ENCODE measurements around the gene IQGAP3. TPM values are rescaled to one million over a fixed set of nuclear protein-coding genes. Genes with fewer than 3 reads are reported as not detected.

IQGAP3 gene
- total and polyA plus RNA-seq, 2 donors (not counting 1 experiment from before 2014, with no cell fraction given), result 2.7 to 16.0 TPM

GRCh38 chr1:156556354-156556753, 16.0 kb downstream of the IQGAP3 start:
- Histone ChIP-seq H2AFZ (ENCODE audit: low read length) (no peak overlapping the region), H3K9me3 (ENCODE audit: control insufficient read depth, insufficient read depth, low read depth, low read length) (no peaks in the 10 kb centered on the region), H3K4me1 (ENCODE audit: control insufficient read depth, extremely low read depth, insufficient read depth, low read length) (no peaks in the 10 kb centered on the region), H3K4me2 (ENCODE audit: extremely low read depth, insufficient read depth, low read length) (no peak overlapping the region), H3K36me3 (ENCODE audit: control insufficient read depth, insufficient read depth, low read length) (peaks cover 23% of the 10 kb centered on the region), H3K9ac (ENCODE audit: insufficient read depth, low read length) (no peak overlapping the region), H3K79me2 (ENCODE audit: control insufficient read depth, insufficient read depth, low read length) (no peaks in the 10 kb centered on the region), H4K20me1 (ENCODE audit: control insufficient read depth, extremely low read depth, insufficient read depth, low read length) (no peaks in the 10 kb centered on the region), H3K27ac (ENCODE audit: insufficient read depth, low read length) (no peak overlapping the region), H3K27me3 (ENCODE audit: control insufficient read depth, insufficient read depth, low read length) (no peaks in the 10 kb centered on the region), H3K4me3 (replicated peaks in 1 of 4; ENCODE audit: control extremely low read depth in 1 of 4, insufficient read depth in 1 of 4, low read depth in 3 of 4, low read length in 4 of 4) (no peak overlapping the region)
- TF ChIP-seq CTCF (conservative IDR thresholded peaks at IDR 0.05 in 1 of 2, IDR thresholded peaks at IDR 0.05 in 1 of 2; ENCODE audit: low read depth in 1 of 2, low read length in 2 of 2) (no peak), EZH2 (IDR thresholded peaks at IDR 0.05; ENCODE audit: low read length, missing control alignments) (no peak)
- DNase-seq (ENCODE audit: low read depth in 2 of 2), result no peak

GRCh38 chr1:156555715-156556114, 16.6 kb downstream of the IQGAP3 start:
- H3K27me3 ChIP-seq (ENCODE audit: control insufficient read depth, insufficient read depth, low read length), result no peaks in the 10 kb centered on the region
- no peaks in the 10 kb centered on the region for H3K4me1 ChIP-seq (ENCODE audit: control insufficient read depth, extremely low read depth, insufficient read depth, low read length)
- H2AFZ ChIP-seq (ENCODE audit: low read length), result no peak overlapping the region
- H3K4me3 ChIP-seq (replicated peaks in 1 of 4; ENCODE audit: control extremely low read depth in 1 of 4, insufficient read depth in 1 of 4, low read depth in 3 of 4, low read length in 4 of 4), result no peak overlapping the region
- H3K9ac ChIP-seq (ENCODE audit: insufficient read depth, low read length), result no peak overlapping the region
- H3K36me3 ChIP-seq (ENCODE audit: control insufficient read depth, insufficient read depth, low read length), result peaks cover 25% of the 10 kb centered on the region
- no peaks in the 10 kb centered on the region for H3K9me3 ChIP-seq (ENCODE audit: control insufficient read depth, insufficient read depth, low read depth, low read length)
- DNase-seq (ENCODE audit: low read depth in 2 of 2), result no peak
- TF ChIP-seq EZH2 (IDR thresholded peaks at IDR 0.05; ENCODE audit: low read length, missing control alignments) (no peak), CTCF (conservative IDR thresholded peaks at IDR 0.05 in 1 of 2, IDR thresholded peaks at IDR 0.05 in 1 of 2; ENCODE audit: low read depth in 1 of 2, low read length in 2 of 2) (no peak)
- H3K4me2 ChIP-seq (ENCODE audit: extremely low read depth, insufficient read depth, low read length), result no peak overlapping the region
- no peaks in the 10 kb centered on the region for H3K79me2 ChIP-seq (ENCODE audit: control insufficient read depth, insufficient read depth, low read length)
- no peak overlapping the region for H3K27ac ChIP-seq (ENCODE audit: insufficient read depth, low read length)
- H4K20me1 ChIP-seq (ENCODE audit: control insufficient read depth, extremely low read depth, insufficient read depth, low read length), result no peaks in the 10 kb centered on the region

- Histone ChIP-seq H3K27ac (ENCODE audit: insufficient read depth, low read length) (no peak overlapping the region), H2AFZ (ENCODE audit: low read length) (no peak overlapping the region), H3K4me2 (ENCODE audit: extremely low read depth, insufficient read depth, low read length) (no peak overlapping the region), H3K9ac (ENCODE audit: insufficient read depth, low read length) (no peak overlapping the region), H3K4me1 (ENCODE audit: control insufficient read depth, extremely low read depth, insufficient read depth, low read length) (no peaks in the 10 kb centered on the region), H3K79me2 (ENCODE audit: control insufficient read depth, insufficient read depth, low read length) (no peaks in the 10 kb centered on the region), H3K27me3 (ENCODE audit: control insufficient read depth, insufficient read depth, low read length) (no peaks in the 10 kb centered on the region), H4K20me1 (ENCODE audit: control insufficient read depth, extremely low read depth, insufficient read depth, low read length) (no peaks in the 10 kb centered on the region), H3K36me3 (ENCODE audit: control insufficient read depth, insufficient read depth, low read length) (peaks cover 26% of the 10 kb centered on the region), H3K4me3 (replicated peaks in 1 of 4; ENCODE audit: control extremely low read depth in 1 of 4, insufficient read depth in 1 of 4, low read depth in 3 of 4, low read length in 4 of 4) (no peak overlapping the region), H3K9me3 (ENCODE audit: control insufficient read depth, insufficient read depth, low read depth, low read length) (no peaks in the 10 kb centered on the region)
- no peak for DNase-seq (ENCODE audit: low read depth in 2 of 2)
- TF ChIP-seq CTCF (conservative IDR thresholded peaks at IDR 0.05 in 1 of 2, IDR thresholded peaks at IDR 0.05 in 1 of 2; ENCODE audit: low read depth in 1 of 2, low read length in 2 of 2) (no peak), EZH2 (IDR thresholded peaks at IDR 0.05; ENCODE audit: low read length, missing control alignments) (no peak)
Observed at GRCh38 chr1:156554971-156555370, 17.4 kb downstream of the IQGAP3 start.
